NCI-H2196 treated with DMSO at 0.1 percent for 48 hours (cell line): ENCODE results near the gene EIF2AK2.

ENCODE experiments used
- DNase-seq: peaks from one replicate; lab custom pipeline; 2025; ENCODE audit not compliant: unreplicated experiment; lab: John Stamatoyannopoulos, UW

EIF2AK2 gene

GRCh38 chr2:37104178-37104577 lies 52.6 kb downstream of the EIF2AK2 start:
- DNase-seq = no peak

GRCh38 chr2:37102588-37102987 lies 54.2 kb downstream of the EIF2AK2 start:
- no peak for DNase-seq

GRCh38 chr2:37100054-37100453 lies 56.7 kb downstream of the EIF2AK2 start:
- no peak for DNase-seq

- no peak for DNase-seq
These were observed 58.2 kb downstream of the EIF2AK2 start for GRCh38 chr2:37098416-37099118.

- DNase-seq = no peak
These were observed 60.2 kb downstream of the EIF2AK2 start for GRCh38 chr2:37096568-37096967.

GRCh38 chr2:37091873-37092272 lies 64.9 kb downstream of the EIF2AK2 start:
- no peak for DNase-seq

GRCh38 chr2:37090019-37090477 lies 66.7 kb downstream of the EIF2AK2 start:
- DNase-seq = no peak

- no peak for DNase-seq
These were observed 71.0 kb downstream of the EIF2AK2 start for GRCh38 chr2:37085731-37086147.

GRCh38 chr2:37084797-37085196 lies 72.0 kb downstream of the EIF2AK2 start:
- no peak for DNase-seq

GRCh38 chr2:37083873-37084794 lies 72.6 kb downstream of the EIF2AK2 start, which contains the start of the genes GPATCH11 and HEATR5B:
TSS of gene GPATCH11 (plus strand) at chr2:37084518. CDS start at chr2:37088382, 3,864 bp downstream.
TSS of gene HEATR5B (minus strand) at chr2:37084372. CDS start at chr2:37083414, 958 bp downstream.
- peak; percentile 93 for DNase-seq

- no peak for DNase-seq
These were observed 76.1 kb downstream of the EIF2AK2 start for GRCh38 chr2:37080689-37081088.

- DNase-seq = no peak
These were observed 76.5 kb downstream of the EIF2AK2 start for GRCh38 chr2:37080266-37080665.

- no peak for DNase-seq
These were observed 85.8 kb downstream of the EIF2AK2 start for GRCh38 chr2:37070931-37071330.

- DNase-seq = no peak
These were observed 88.1 kb downstream of the EIF2AK2 start for GRCh38 chr2:37068686-37069085.

- no peak for DNase-seq
These were observed 95.0 kb downstream of the EIF2AK2 start for GRCh38 chr2:37061776-37062175.

- no peak for DNase-seq
These were observed 95.6 kb downstream of the EIF2AK2 start for GRCh38 chr2:37061013-37061711.

- DNase-seq = no peak
These were observed 96.3 kb downstream of the EIF2AK2 start for GRCh38 chr2:37060446-37060845.

GRCh38 chr2:37059841-37060240 lies 96.9 kb downstream of the EIF2AK2 start:
- no peak for DNase-seq

- no peak for DNase-seq
These were observed 104.0 kb downstream of the EIF2AK2 start for GRCh38 chr2:37052600-37053332.
